Activated CD8-positive, alpha-beta memory T cell treated with anti-CD3 and anti-CD28 coated beads, Interleukin-2, amount 50 U/mL, for 1 hour (primary cell): ENCODE data around the gene PREB.
A peak's percentile ranks its signal among the peaks of the same experiment; 100 is the strongest.

ENCODE experiments used
- DNase-seq: peaks from one replicate; pipeline ENCODE4 v3.0.0-alpha.2; 2020; ENCODE audit errors: extremely low read depth

Gene PREB

DNA sequence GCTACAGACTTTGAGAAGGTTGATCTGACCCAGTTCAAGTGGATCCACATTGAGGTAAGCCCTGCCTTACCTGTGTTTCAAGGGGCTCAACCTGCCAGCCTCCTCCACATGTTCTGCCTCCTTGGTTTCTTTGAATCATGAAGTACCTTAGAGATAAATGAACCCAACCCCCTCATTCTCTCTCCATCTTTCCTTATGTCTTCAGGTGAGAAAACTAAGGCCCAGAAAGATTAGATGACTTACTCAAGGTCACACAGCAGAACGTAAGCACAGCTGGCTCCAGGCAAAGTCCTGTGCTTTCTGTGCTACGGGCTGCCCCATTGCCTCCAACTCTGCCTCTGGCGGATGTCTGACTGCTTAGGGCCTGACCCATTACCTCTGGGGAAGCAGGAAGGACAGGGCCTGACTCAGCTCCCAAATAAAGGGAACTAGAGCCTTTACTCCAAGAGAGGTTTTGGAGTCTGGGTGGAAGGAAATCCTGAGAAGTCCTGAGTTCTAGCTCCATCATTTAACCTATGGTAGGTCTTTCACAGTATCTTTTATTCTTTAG, 37.6 kb downstream of the PREB start:
- no peak for DNase-seq

DNA sequence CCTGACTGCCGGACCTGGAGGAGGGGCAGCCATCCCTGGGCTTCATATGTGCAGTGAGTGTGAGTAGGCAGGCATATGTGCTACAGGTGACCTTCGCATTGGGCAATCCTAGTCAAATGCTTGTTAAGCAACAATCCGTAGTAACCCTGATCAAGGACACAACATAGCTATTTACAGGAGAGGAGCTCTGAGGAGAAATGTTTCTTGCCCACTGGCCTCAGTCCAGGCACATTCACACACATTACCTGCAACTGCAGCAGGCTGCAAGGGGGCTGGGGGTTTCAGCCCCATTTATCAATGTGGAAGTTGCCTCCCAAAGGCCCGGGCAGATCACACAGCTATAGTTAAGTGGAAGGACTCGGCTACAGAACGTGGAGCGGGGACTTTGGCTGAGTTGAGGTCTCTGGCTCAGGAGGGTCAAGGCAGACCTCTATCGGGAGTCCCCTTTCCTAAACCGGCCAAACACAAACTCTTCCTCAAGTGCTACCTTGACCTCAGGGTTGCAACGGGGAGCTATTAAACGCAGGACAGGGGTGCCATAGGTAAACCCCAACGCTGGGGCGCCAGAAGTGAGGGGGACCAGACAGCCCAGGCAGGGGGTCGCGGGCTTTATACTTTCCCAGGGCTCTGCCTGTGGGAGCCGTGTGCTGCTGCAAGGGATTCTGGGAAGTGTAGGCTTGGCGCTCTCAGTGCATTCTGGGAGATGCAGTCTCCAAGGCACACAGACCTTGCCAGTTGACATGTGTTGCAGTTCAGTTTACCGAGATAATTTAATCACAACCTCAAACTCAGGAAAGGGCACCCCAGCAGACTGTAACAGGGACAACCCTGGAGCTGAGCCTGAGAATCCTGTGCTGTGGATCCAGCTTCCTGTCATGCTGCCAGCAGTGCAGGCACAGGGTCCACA, 38.4 kb downstream of the PREB start:
- DNase-seq = no peak

DNA sequence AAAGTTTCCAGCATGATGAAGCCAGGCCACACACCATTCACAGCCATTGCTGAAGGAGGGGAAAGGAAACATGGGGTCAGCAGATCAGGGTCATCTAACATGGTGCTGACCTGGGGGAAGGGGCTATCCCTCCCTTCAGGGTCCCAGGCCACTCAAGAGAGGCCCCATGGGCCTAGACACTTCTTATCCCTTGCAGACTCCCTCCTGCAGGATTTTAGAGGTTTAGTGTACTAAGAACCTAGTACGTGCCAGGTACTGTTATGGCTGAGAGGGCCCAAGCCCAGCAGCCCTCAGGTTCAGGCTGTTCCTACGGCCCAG, 39.0 kb downstream of the PREB start:
- DNase-seq = no peak

DNA sequence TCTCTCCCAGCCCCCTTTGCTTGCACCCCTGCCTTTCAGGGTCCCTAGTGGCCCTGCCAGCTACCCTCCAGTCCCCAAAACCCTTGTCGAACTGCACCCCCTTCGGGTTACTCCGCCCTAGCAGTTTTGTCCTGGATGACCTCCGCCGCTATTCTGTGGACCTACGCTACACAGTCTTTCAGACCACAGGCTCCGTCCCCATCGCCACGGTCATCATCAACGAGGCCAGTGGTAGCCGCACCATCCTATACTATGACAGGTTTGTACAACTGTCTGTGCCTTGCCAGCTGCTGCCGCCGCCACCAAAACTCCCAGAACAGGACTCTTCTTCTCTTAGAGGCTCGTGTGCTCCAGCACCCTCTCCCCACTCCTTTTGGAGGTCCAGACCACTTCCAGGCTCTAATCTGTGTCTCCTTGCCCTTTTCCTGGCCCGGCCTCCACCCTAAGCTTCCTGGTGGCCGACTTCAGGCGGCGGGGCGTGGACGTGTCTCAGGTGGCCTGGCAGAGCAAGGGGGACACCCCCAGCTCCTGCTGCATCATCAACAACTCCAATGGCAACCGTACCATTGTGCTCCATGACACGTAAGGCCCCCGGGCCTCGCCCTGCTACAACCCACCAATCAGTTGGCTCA, 40.0 kb downstream of the PREB start:
- DNase-seq = no peak

DNA sequence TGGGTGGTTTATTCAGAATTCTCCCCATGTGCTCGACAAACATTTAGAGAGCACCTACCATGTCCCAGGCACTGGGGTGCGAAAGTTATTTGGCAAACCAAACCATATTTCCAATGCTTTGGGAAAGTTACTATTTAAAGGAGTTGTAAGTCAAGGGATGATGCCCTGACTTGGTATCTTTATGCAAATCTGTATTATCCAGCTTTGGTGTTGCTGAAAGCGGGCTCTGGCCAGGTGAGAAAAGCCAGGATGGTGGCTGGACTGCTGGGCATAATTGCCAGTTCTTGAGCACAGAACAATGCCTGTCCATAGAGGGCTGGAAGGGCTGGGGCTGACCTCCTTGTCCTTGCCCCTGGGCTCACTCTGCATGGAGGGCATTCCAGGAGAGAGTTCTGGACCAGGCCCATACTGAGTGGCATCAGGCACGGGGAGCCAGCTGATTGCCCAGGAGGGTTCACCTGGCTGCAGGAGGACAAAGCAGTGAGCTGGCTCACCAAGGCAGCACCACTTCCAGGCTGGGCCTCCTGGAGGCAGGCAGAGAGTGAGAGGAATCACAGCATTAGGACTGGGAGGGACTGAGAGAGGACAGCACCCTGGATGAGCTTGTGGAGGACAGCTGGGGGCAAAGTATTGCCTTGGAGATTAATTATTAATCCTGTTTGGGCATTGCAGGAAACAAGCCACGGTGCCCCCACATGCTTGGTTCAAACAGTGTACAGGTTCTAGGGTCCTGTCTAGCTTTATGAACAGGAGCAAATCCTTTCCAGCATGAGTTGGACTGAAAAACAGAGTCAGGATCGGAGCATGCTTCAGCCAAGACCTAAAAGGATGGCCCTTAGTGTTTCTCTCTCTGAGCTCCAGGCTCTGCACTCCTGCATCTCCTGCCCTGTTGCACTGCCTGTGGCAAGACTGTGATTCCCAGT, 40.7 kb downstream of the PREB start:
- DNase-seq = no peak

DNA sequence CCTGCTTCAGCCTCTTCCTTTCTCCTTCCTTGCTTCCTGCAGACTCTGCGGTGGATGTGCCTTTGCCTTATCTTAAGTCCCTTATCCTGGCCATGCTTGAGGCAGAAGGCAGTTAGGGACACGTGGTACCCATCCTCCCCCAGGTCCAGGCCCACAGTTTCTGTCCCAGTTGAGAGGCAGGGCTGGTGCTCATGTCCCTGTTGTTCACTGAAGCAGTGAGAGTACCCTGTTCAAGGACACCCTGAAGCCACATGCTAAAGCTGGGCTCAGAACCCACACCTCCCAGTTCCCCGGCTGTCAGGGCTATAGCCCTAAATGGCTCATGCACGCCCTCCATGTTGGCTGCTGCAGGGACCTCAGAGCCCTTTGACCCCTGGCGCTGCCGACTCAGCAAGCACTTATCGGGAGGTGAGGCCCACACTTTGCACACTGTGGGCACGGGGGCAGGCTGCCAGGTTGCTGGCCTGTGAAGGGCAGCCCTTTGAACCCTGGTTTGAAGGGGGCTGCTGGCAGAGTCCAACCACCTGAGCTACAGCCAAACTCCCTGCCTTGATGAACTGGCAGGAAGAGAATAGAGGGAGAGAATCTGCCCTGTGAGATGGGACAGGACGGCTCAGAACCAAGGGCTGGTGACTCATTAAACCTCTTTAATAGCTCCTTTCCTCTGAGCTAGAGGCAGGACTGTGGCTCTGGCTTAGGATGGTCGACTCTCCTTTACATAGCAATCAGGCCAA, 41.6 kb downstream of the PREB start:
- no peak for DNase-seq

DNA sequence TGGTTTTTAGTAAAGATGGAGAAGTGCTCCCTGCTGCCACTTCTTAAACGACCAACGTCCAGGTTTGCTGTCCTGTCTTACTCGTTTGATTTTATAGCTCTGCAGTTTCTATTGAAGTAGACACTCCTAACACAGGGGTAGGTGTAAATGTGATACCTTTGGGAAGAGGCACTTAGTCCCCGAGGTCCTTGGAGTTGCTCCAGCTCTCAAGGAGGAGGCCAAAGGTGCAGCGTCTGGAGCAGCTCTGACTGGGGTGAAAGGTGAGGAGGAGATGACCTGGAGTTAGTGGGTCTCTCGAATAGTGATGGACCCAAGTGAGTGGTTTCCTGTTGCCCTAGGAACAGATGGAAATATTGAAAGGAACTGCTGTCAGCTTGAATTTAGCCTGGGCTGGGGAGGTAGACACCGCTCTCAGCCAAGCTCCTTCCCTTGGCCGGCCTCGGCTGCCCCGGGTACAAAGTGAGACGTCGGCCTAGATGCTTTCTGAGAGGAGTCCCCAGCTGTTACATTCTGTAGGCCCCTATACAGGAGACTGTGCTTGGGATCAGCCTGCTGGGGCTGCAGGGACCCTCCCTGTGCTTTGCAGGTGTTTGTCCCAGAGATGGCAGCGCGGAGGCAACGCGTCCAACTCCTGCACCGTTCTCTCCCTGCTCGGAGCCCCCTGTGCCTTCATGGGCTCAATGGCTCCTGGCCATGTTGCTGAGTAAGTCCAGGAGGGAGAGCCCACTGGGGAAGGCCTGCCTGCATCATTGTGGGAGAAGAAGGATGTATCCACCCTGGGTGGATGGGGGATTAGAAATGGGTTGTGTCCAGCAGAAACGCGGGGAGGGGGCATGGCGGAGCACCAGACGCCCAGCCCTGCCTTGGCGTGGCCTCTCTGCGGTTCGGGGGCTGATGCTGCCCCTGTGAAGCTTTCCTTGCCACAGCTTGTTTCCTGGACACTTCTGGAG, 42.4 kb downstream of the PREB start:
- no peak for DNase-seq

DNA sequence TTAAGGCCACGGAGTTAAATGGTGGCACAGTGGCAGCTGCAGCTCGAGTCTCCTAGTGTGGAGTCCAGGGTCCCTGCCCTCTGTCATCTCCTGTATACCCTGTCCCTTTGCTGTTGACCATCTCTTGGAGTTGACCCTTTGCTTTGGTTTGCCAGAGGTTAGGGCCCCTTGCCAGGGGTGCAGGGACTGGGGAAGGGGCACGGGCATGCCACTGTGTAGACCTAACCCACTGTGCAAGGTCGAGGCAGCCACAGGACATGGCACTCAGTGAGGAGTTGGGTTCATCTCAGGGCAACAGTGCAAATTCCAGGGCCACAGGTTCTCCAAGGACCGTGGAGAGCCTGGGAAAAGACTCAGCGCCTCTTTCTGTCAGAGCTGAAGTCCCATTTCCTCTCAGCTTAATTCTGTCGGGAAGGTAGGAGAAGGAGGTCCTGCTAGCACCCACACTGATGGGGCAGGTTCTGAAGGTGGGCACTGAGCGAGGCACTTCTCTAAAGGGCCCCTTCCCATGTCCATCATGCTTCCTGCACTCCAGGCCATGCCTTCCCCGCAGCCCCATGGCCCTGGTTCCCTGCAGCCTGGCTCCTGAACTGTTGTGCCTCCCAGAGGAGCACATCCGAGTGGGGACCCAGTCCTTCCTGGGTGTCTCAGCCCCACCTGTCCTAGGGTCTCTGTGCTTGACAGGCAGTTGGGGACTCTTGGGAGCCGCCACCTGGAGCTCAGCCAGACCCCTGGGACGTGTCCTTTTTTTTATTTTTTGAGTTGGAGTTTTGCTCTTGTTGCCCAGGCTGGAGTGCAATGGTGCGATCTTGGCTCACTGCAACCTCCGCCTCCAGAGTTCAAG, 45.1 kb downstream of the PREB start:
- DNase-seq = no peak

DNA sequence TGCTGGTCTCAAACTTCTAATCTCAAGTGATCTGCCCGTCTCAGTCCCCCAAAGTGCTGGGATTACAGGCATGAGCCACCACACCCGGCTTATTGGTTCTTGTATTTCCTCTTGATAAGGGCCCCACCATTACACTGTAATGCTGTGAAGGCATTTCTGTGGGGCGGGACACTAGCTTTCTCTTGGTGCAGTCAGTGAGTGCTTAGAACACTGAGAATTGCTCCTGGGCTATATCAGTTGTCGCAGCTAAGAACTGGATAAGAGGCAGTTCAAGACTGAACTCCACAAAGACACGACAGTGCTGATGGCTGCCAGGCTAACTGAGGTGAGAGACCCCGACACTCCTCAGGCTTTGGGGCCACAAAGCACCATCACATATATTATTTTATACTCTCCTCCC, 45.8 kb downstream of the PREB start:
- DNase-seq = no peak

DNA sequence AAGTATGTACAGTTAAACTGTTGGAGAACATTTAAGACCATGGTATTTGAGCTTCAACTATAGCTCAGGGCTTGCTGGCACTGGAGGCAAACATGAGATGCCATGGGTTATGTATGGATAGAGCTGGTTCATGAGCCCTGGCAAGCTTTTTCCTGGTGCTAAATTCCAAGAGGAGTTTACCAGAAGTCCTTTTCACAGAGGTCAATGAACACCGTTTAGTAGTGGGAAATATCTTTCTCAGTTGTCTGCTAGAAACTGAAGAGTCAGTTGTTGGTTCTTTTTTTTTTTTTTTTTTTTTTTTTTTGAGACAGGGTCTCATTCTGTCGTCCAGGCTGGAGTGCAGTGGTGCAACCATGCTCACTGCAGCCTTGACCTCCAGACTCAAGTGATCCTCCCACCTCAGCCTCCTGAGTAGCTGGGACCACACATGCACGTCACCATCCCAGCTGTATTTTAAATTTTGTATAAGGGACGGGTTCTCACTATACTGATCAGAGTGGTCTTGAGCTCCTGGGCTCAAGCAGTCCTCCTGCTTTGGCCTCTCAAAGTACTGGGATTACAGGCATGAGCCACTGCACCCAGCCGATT, 46.5 kb downstream of the PREB start:
- no peak for DNase-seq

DNA sequence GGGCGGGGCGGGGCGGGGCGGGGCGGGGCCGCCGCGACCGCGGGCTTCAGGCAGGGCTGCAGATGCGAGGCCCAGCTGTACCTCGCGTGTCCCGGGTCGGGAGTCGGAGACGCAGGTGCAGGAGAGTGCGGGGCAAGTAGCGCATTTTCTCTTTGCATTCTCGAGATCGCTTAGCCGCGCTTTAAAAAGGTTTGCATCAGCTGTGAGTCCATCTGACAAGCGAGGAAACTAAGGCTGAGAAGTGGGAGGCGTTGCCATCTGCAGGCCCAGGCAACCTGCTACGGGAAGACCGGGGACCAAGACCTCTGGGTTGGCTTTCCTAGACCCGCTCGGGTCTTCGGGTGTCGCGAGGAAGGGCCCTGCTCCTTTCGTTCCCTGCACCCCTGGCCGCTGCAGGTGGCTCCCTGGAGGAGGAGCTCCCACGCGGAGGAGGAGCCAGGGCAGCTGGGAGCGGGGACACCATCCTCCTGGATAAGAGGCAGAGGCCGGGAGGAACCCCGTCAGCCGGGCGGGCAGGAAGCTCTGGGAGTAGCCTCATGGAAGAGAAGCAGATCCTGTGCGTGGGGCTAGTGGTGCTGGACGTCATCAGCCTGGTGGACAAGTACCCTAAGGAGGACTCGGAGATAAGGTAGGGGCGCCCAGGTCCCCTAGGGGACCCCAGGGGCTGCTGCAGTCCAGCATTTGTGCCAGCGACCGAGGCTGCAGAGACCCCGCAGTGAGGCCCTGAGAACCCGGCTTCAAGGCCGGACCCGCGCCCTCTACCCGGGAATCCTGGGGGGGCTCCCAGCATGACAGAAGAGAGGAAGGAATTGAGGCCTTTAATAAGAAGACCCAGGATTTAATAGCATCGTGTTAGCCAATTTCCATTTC, 47.5 kb downstream of the PREB start, which contains the start of gene KHK:
Gene KHK, plus strand, starts transcription at position 49 of the 870 bp plus-strand sequence. Its CDS starts 488 bp downstream, at position 537.
- DNase-seq = no peak

DNA sequence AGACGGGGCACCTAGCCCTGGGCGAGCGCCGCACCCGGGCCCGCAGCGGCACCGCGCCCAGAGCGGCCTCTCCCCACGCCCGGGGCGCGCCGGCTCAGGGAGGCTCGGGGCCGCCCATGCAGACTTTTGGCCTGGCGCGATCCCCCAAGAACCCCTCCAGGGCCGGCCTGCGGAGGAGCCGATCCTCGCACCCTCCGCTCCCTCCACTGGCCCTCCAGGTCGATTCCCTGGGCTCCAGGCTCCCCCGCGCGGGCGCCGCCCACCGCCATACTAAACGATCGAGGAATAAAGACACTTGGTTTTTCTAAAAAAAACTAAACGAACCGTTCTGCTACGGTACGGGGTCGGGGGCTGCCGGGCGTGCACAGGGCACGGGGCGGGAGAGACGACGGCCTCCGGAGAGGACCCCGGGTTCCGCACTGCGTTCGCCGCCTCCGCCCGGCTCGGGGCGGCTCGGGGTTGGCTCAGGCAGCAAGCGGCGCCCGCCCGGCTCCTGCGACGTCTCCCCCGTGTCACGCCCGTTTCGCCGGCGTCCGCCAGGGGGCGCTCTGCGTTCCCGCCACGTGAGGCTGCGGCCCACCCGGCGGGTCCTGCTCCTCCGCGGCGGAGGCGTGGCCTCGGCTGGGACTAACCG, 48.2 kb downstream of the PREB start:
- DNase-seq = peak; percentile 71

DNA sequence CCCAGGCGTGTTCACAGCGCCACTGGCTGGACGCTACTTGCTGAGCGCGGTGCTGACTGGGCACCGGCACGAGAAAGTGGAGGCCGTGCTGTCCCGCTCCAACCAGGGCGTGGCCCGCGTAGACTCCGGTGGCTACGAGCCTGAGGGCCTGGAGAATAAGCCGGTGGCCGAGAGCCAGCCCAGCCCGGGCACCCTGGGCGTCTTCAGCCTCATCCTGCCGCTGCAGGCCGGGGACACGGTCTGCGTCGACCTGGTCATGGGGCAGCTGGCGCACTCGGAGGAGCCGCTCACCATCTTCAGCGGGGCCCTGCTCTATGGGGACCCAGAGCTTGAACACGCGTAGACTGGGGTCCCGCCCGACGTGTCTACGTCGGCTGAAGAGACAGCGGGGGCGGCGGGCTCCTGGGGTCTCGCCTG, 48.8 kb downstream of the PREB start:
- DNase-seq = no peak

DNA sequence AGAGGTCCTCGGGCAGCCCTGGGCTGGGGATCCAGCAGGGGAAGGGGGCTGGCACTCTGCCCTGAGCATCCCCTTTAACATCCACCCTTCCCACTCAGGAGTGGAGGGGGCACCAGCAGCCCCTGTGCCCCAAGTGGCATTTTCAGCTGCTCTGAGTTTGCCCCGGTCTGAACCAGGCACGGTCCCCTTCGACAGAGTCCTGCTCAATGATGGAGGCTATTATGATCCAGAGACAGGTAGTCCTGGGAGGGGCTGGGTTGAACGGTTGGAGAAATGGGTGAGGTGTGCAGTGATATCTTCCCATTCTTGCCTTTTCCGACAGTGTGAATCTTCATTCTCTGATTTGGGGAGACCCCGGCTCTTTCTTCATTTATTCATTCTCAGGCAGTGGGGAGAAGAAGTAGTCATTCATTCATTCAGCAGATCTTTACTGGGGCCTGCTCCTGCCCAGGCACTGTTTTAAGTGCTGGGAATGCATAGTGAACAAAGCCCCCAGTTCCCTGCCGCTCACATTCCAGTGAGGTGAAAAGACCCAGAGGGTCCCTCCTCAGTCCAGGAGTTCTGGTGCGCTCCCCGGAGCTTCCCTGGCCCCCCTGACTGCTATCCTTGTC, 49.3 kb downstream of the PREB start:
- no peak for DNase-seq

DNA sequence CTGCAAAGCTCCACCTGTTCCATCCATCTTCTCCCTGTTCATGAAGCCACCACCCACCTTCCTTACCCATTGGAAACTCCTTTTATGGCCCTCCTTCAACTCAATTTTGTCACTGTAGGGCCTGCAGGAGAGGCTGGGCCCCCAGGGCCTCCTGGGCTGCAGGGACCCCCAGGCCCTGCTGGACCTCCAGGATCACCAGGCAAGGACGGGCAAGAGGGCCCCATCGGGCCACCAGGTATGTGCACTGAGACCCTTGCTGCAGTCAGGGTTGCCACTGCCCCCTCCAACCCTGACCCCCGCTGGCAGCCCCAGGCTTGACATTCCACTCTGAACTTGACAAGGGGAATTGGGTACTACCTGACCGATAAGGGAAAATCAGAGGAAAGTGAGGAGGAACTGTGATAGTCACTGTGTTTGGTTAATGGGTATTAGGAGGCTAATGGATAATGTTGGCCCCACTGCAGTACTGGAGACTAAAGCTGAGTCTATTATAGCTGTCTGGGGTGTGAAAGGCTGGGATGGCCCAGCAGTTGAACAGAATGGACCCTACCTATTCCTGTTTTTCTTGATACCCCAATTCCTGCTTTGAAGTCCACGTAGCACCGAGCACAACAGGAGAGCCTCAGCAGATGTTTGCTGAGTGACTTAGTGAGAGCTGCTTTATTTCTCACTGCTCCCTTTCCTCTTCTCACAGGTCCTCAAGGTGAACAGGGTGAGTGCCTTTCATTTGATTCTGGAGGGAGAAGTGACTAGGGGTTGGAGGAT, 50.0 kb downstream of the PREB start:
- DNase-seq = no peak
